Stomach (tissue), 4 donors: ENCODE results near the gene PGPEP1.

Experiments used
- CTCF ChIP-seq, 7 experiments: fragments of 450-650 bp in 4 of 7; fragments of 200-600 bp in 3 of 7; sonication (generic) in 3 of 7; IDR thresholded peaks; one replicate each; pipeline ENCODE4 v1.5.1; 2016 to 2019; ENCODE audit warnings: antibody characterized with exemption in 7 of 7, control low read depth in 2 of 7, mild to moderate bottlenecking in 1 of 7
- EP300 ChIP-seq: sonication (generic); formaldehyde crosslinking; IDR thresholded peaks from one replicate; pipeline ENCODE4 v1.6.1; 2017; ENCODE audit warnings: antibody characterized with exemption
- POLR2A ChIP-seq, 4 donors: fragments of 450-650 bp; IDR thresholded peaks; one replicate each; pipeline ENCODE4 v1.6.1; 2016; ENCODE audit warnings: antibody characterized with exemption in 4 of 4, control low read depth in 2 of 4, mild to moderate bottlenecking in 1 of 4, moderate library complexity in 1 of 4

- TF ChIP-seq CTCF (IDR thresholded peaks at IDR 0.05): peak in 5 of 7 experiments; percentile 46 to 74 (median 67)
- TF ChIP-seq POLR2A (IDR thresholded peaks at IDR 0.05): peak in 2 of 4 donors; percentile 55 to 91
- TF ChIP-seq EP300: no peak
Observed at GRCh38 chr19:18385675-18386542, 45.5 kb downstream of the PGPEP1 start, which contains the start of gene GDF15.
